NT2/D1 (cell line): ENCODE measurements around the gene CORO7.

Source experiments
- SUZ12 ChIP-seq: IDR thresholded peaks from 2 replicates; pipeline ENCODE4 v1.6.1; 2011; ENCODE audit not compliant: insufficient read length, insufficient read depth; ENCODE audit errors: extremely low read depth
- YY1 ChIP-seq: IDR thresholded peaks from 2 replicates; pipeline ENCODE4 v1.6.1; 2011; ENCODE audit not compliant: insufficient read length, insufficient read depth

- no peak for TF ChIP-seq SUZ12
- TF ChIP-seq YY1: no peak
Observed at GRCh38 chr16:4324492-4325252, 91.7 kb downstream of the CORO7 start.
